GM19193 (cell line): ENCODE measurements around the gene CWC27.

Experiments
- POLR2A ChIP-seq: IDR thresholded peaks from 4 replicates; pipeline ENCODE4 v1.6.1; 2011; ENCODE audit not compliant: insufficient read depth, insufficient read length; ENCODE audit errors: extremely low read depth

Gene CWC27

GRCh38 chr5:64769855-64770254 lies 1.1 kb downstream of the CWC27 start:
- TF ChIP-seq POLR2A = no peak

GRCh38 chr5:64771736-64772135 lies 3.0 kb downstream of the CWC27 start:
- TF ChIP-seq POLR2A = no peak

- no peak for TF ChIP-seq POLR2A
These were observed 4.8 kb downstream of the CWC27 start for GRCh38 chr5:64773533-64773932.

- no peak for TF ChIP-seq POLR2A
These were observed 6.6 kb downstream of the CWC27 start for GRCh38 chr5:64775291-64775690.

- TF ChIP-seq POLR2A = no peak
These were observed 15.8 kb downstream of the CWC27 start for GRCh38 chr5:64784451-64785025.

- no peak for TF ChIP-seq POLR2A
These were observed 17.6 kb downstream of the CWC27 start for GRCh38 chr5:64786372-64786771.

- no peak for TF ChIP-seq POLR2A
These were observed 19.4 kb downstream of the CWC27 start for GRCh38 chr5:64788156-64788555.

GRCh38 chr5:64789457-64789856 lies 20.7 kb downstream of the CWC27 start:
- TF ChIP-seq POLR2A = no peak

- no peak for TF ChIP-seq POLR2A
These were observed 21.5 kb downstream of the CWC27 start for GRCh38 chr5:64790210-64790609.

- TF ChIP-seq POLR2A = no peak
These were observed 23.7 kb downstream of the CWC27 start for GRCh38 chr5:64792469-64792868.

- TF ChIP-seq POLR2A = no peak
These were observed 25.5 kb downstream of the CWC27 start for GRCh38 chr5:64794053-64794770.

- TF ChIP-seq POLR2A = no peak
These were observed 27.6 kb downstream of the CWC27 start for GRCh38 chr5:64796301-64796700.

- no peak for TF ChIP-seq POLR2A
These were observed 32.2 kb downstream of the CWC27 start for GRCh38 chr5:64800926-64801325.

GRCh38 chr5:64806537-64806936 lies 37.8 kb downstream of the CWC27 start:
- no peak for TF ChIP-seq POLR2A

- no peak for TF ChIP-seq POLR2A
These were observed 38.8 kb downstream of the CWC27 start for GRCh38 chr5:64807520-64807919.

GRCh38 chr5:64811050-64811640 lies 42.4 kb downstream of the CWC27 start:
- no peak for TF ChIP-seq POLR2A

GRCh38 chr5:64814073-64814472 lies 45.3 kb downstream of the CWC27 start:
- no peak for TF ChIP-seq POLR2A

GRCh38 chr5:64818245-64818644 lies 49.5 kb downstream of the CWC27 start:
- no peak for TF ChIP-seq POLR2A
